ENCODE data around the gene PRPF40B. TPM values are rescaled to one million over a fixed set of nuclear protein-coding genes. Genes with fewer than 3 reads are reported as not detected.
A peak's percentile ranks its signal among the peaks of the same experiment; 100 is the strongest.

PRPF40B gene
- total RNA-seq, 2 experiments from 2014 or later: 4.7 to 6.5 TPM

DNA sequence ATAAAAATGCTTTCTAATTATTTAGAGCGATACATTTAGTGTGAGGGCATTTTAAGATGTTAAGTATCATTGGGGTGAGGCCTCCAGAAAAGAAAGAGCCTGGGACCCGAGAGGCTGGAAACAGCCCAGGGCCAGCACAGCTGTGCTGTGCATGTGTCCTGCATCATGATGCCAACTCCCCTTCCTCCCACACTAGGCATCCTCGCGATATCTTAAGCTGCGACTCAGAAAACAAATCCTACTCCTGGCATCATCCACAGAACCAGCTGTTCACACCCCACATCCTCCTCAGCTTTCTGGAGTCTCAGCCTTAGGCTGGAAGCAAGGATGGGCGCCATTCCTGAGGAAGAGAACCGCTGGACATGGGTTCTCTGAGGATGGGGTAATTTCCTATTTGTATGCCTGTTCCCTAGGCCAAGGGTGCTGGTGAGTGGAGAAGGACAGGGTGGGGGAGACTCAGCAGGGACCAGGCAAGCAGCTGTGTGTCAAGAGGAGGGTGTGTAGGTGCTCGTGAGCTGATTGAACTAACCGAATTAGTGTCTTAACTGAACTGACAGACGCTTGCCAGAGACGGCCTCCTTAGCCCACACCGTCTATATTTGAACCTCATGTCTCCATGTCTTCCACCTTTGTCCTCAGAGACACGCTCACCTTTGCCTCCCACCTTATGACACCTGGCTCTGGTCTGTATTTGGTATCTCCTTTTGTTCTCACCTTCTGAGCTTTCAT is 39.8 kb upstream of the PRPF40B start:
- Histone ChIP-seq H3K9me3 (ENCODE audit: control insufficient read depth in 1 of 2, insufficient read depth in 1 of 2, low read length in 2 of 2) (no peaks in the 10 kb centered on the region), H3K4me1 (ENCODE audit: insufficient read depth, low read length) (peaks cover 9% of the 10 kb centered on the region), H3K27me3 (ENCODE audit: control insufficient read depth in 1 of 2, insufficient read depth in 2 of 2, low read length in 2 of 2) (no peaks in the 10 kb centered on the region), H3K27ac (ENCODE audit: low read depth in 1 of 2, low read length in 2 of 2) (no peak overlapping the region), H3K36me3 (ENCODE audit: insufficient read depth, low read length) (peaks cover 16% of the 10 kb centered on the region), H3K4me3 (ENCODE audit: low read length) (no peak overlapping the region)
- no peak for DNase-seq
- peaks cover 30% of the 10 kb centered on the region for H3K36me3 Mint-ChIP-seq (ENCODE audit: low read depth)
- no peak for ATAC-seq (ENCODE audit: poor library complexity)
- no peaks in the 10 kb centered on the region for H3K27me3 Mint-ChIP-seq
- TF ChIP-seq, protein P1, sequence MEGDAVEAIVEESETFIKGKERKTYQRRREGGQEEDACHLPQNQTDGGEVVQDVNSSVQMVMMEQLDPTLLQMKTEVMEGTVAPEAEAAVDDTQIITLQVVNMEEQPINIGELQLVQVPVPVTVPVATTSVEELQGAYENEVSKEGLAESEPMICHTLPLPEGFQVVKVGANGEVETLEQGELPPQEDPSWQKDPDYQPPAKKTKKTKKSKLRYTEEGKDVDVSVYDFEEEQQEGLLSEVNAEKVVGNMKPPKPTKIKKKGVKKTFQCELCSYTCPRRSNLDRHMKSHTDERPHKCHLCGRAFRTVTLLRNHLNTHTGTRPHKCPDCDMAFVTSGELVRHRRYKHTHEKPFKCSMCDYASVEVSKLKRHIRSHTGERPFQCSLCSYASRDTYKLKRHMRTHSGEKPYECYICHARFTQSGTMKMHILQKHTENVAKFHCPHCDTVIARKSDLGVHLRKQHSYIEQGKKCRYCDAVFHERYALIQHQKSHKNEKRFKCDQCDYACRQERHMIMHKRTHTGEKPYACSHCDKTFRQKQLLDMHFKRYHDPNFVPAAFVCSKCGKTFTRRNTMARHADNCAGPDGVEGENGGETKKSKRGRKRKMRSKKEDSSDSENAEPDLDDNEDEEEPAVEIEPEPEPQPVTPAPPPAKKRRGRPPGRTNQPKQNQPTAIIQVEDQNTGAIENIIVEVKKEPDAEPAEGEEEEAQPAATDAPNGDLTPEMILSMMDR (IDR thresholded peaks at IDR 0.05): no peak
- intact Hi-C loops (cut with DNase I, micrococcal nuclease): loop anchor here in 1 of 2 experiments (5.0 kb wide), 1 partner anchor 34 kb away; no protein-coding TSS in a partner anchor
- no peak overlapping the region for H3K27ac Mint-ChIP-seq
- ChIA-PET CTCF (no interaction called here), POLR2A (no interaction called here)
- H3K4me3 Mint-ChIP-seq: no peak overlapping the region
- H3K4me1 Mint-ChIP-seq (ENCODE audit: low read depth): peaks cover 6% of the 10 kb centered on the region
- H3K9me3 Mint-ChIP-seq: no peaks in the 10 kb centered on the region

DNA sequence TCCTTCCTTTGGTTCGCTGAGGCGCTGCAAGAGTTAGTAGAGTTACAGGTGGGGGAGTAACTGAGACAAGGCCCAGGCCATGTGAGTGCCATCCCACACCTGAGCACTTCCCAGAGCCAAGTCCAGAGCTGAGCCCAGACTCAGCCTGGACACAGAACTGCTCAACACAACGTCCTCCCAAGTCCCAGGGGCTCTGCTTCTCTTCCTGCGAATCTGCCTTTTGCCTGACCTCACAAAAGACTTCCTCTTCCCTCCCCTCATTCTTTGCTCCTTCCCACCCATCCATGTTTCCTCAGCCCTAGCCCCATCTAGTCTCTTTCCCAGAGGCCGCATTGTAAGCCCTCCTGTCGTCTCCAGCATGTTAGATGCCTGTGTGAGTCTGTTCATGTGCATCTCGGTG is 38.8 kb upstream of the PRPF40B start:
- no peaks in the 10 kb centered on the region for H3K9me3 ChIP-seq (ENCODE audit: control insufficient read depth in 1 of 2, insufficient read depth in 1 of 2, low read length in 2 of 2)
- ChIA-PET POLR2A (no interaction called here), CTCF (no interaction called here)
- no peak overlapping the region for H3K27ac ChIP-seq (ENCODE audit: low read depth in 1 of 2, low read length in 2 of 2)
- ATAC-seq (ENCODE audit: poor library complexity): no peak
- TF ChIP-seq, protein P1 (IDR thresholded peaks at IDR 0.05): no peak
- no peak overlapping the region for H3K4me3 Mint-ChIP-seq
- no peaks in the 10 kb centered on the region for H3K27me3 ChIP-seq (ENCODE audit: control insufficient read depth in 1 of 2, insufficient read depth in 2 of 2, low read length in 2 of 2)
- H3K27ac Mint-ChIP-seq: no peak overlapping the region
- peaks cover 17% of the 10 kb centered on the region for H3K36me3 ChIP-seq (ENCODE audit: insufficient read depth, low read length)
- H3K36me3 Mint-ChIP-seq (ENCODE audit: low read depth): peaks cover 33% of the 10 kb centered on the region
- no peaks in the 10 kb centered on the region for H3K27me3 Mint-ChIP-seq
- DNase-seq: no peak
- peaks cover 6% of the 10 kb centered on the region for H3K4me1 Mint-ChIP-seq (ENCODE audit: low read depth)
- no peaks in the 10 kb centered on the region for H3K9me3 Mint-ChIP-seq
- intact Hi-C loops (cut with DNase I, micrococcal nuclease): loop anchor here in 1 of 2 experiments (5.0 kb wide), 1 partner anchor 33 kb away; no protein-coding TSS in a partner anchor
- peaks cover 9% of the 10 kb centered on the region for H3K4me1 ChIP-seq (ENCODE audit: insufficient read depth, low read length)
- H3K4me3 ChIP-seq (ENCODE audit: low read length): no peak overlapping the region

DNA sequence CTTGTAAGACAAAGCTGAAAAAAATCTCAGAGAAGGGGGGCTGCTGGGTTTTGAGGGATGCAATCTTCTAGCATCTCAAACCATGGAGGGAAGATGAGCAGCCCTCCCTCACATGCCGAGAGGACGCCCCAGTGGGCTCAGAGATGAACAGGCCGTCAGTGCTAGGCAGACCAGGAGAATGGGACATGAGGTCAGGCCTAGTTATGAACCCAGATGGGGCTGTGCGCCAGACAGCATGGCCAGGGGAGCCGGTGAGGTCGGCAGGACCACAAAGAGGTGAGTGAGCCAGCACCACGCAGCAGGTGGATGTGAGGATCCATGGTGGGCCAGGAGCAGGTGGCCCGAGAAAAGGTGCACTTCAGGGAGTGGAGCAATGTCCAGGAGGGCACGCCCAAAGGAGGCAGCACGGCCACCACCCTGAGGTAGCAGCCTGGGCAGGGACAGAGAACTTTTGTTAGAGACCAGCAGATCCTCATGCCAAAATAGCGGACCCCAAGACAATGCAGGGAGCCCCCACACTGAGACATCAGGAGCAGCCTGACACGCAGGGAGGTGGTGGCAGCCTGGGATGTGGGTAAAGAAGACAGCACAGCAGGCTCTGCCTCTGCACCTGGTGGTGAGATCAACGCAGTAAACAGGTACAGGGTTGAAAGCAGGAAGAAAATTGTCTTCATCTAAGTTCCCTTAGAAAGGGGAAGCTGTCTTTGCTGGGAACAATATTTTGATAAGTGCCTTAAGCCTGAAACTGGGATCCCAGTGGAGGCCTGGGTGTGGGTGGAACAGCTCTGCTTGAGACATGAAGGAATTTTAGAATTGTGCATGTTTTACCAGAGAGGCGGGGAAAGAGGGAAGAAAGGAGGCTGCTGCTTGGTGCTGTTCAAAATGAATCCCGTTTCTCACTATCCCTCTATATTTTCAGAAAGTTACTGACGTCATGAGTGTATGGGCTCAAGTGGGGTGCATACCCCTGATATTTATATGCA is 37.6 kb upstream of the PRPF40B start:
- intact Hi-C loops (cut with DNase I, micrococcal nuclease): no loop called here
- no peak overlapping the region for H3K27ac Mint-ChIP-seq
- H3K36me3 Mint-ChIP-seq (ENCODE audit: low read depth): peaks cover 29% of the 10 kb centered on the region
- peaks cover 2% of the 10 kb centered on the region for H3K9me3 Mint-ChIP-seq
- no peak for ATAC-seq (ENCODE audit: poor library complexity)
- H3K4me3 ChIP-seq (ENCODE audit: low read length): no peak overlapping the region
- H3K4me1 Mint-ChIP-seq (ENCODE audit: low read depth): no peaks in the 10 kb centered on the region
- peaks cover 1% of the 10 kb centered on the region for H3K4me1 ChIP-seq (ENCODE audit: insufficient read depth, low read length)
- POLR2A ChIA-PET: no interaction called here
- peaks cover 17% of the 10 kb centered on the region for H3K36me3 ChIP-seq (ENCODE audit: insufficient read depth, low read length)
- no peak overlapping the region for H3K27ac ChIP-seq (ENCODE audit: low read depth in 1 of 2, low read length in 2 of 2)
- no peaks in the 10 kb centered on the region for H3K27me3 Mint-ChIP-seq
- DNase-seq: peak in 1 of 14 experiments; percentile 5
- H3K9me3 ChIP-seq (ENCODE audit: control insufficient read depth in 1 of 2, insufficient read depth in 1 of 2, low read length in 2 of 2): no peaks in the 10 kb centered on the region
- no peak overlapping the region for H3K4me3 Mint-ChIP-seq
- no peaks in the 10 kb centered on the region for H3K27me3 ChIP-seq (ENCODE audit: control insufficient read depth in 1 of 2, insufficient read depth in 2 of 2, low read length in 2 of 2)
- TF ChIP-seq, protein P1 (IDR thresholded peaks at IDR 0.05): no peak
- CTCF ChIA-PET: no interaction called here
